IPS-18a (cell line): ENCODE measurements around the gene ATP1B2.
"Not testable (repeated sequence)": the region's sequence is repeated elsewhere in the genome, so short reads cannot be mapped to it uniquely, and the experiment has no call there.

ENCODE experiments used
- H3K27ac ChIP-seq: one replicate; pipeline ENCODE4 v1.5.1; 2013; ENCODE audit warnings: low read length
- H3K27me3 ChIP-seq: one replicate; pipeline ENCODE4 v1.6.1; 2013; ENCODE audit warnings: mild to moderate bottlenecking, low read length; ENCODE audit not compliant: control insufficient read depth, insufficient read depth
- H3K36me3 ChIP-seq: one replicate; pipeline ENCODE4 v1.6.1; 2013; ENCODE audit warnings: low read depth, low read length; ENCODE audit not compliant: control insufficient read depth
- H3K4me1 ChIP-seq: one replicate; pipeline ENCODE4 v1.6.1; 2013; ENCODE audit warnings: low read depth, low read length; ENCODE audit not compliant: control insufficient read depth
- H3K4me3 ChIP-seq: one replicate; pipeline ENCODE4 v1.5.1; 2013; ENCODE audit warnings: low read length
- H3K9ac ChIP-seq: one replicate; pipeline ENCODE4 v1.6.1; 2013; ENCODE audit warnings: mild to moderate bottlenecking, low read length, moderate library complexity
- H3K9me3 ChIP-seq: one replicate; pipeline ENCODE4 v1.6.1; 2013; ENCODE audit warnings: low read depth, low read length; ENCODE audit not compliant: control insufficient read depth

The ATP1B2 gene

GRCh38 chr17:7625749-7626148, 25.0 kb upstream of the ATP1B2 start:
- not testable (repeated sequence) for H3K4me1 ChIP-seq, H3K36me3 ChIP-seq, H3K9me3 ChIP-seq, H3K27me3 ChIP-seq, H3K27ac ChIP-seq, H3K9ac ChIP-seq, H3K4me3 ChIP-seq

- peak overlapping the region; percentile 89 for H3K4me3 ChIP-seq
- H3K27me3 ChIP-seq: no peaks in the 10 kb centered on the region
- peak overlapping the region; percentile 89 for H3K9ac ChIP-seq
- H3K27ac ChIP-seq: no peak overlapping the region
- H3K36me3 ChIP-seq: no peaks in the 10 kb centered on the region
- peaks cover 8% of the 10 kb centered on the region for H3K4me1 ChIP-seq
- H3K9me3 ChIP-seq: no peaks in the 10 kb centered on the region
Measured at GRCh38 chr17:7626307-7626706, 24.4 kb upstream of the ATP1B2 start.

GRCh38 chr17:7626956-7627249, 23.8 kb upstream of the ATP1B2 start:
- Histone ChIP-seq H3K4me3 (peak overlapping the region; percentile 89), H3K27ac (peak overlapping the region; percentile 87), H3K4me1 (peaks cover 8% of the 10 kb centered on the region), H3K9ac (peak overlapping the region; percentile 89), H3K27me3 (no peaks in the 10 kb centered on the region), H3K9me3 (no peaks in the 10 kb centered on the region), H3K36me3 (no peaks in the 10 kb centered on the region)

GRCh38 chr17:7627250-7628121, 23.2 kb upstream of the ATP1B2 start, which contains the start of gene SAT2:
SAT2 (minus strand) TSS chr17:7627821; CDS start chr17:7627635, 186 bp downstream.
- no peaks in the 10 kb centered on the region for H3K27me3 ChIP-seq
- H3K4me3 ChIP-seq: peak within 1 kb of the TSS; percentile 89
- H3K27ac ChIP-seq: peak within 1 kb of the TSS; percentile 87
- H3K9me3 ChIP-seq: no peaks in the 10 kb centered on the region
- H3K9ac ChIP-seq: peak within 1 kb of the TSS; percentile 89
- peaks cover 8% of the 10 kb centered on the region for H3K4me1 ChIP-seq
- H3K36me3 ChIP-seq: no peaks in the 10 kb centered on the region

- H3K27me3 ChIP-seq: no peaks in the 10 kb centered on the region
- peaks cover 8% of the 10 kb centered on the region for H3K4me1 ChIP-seq
- H3K9me3 ChIP-seq: no peaks in the 10 kb centered on the region
- H3K4me3 ChIP-seq: no peak within 1 kb of the TSS
- no peak within 1 kb of the TSS for H3K27ac ChIP-seq
- no peak within 1 kb of the TSS for H3K9ac ChIP-seq
- no peaks in the 10 kb centered on the region for H3K36me3 ChIP-seq
Measured at GRCh38 chr17:7629939-7630571, 20.7 kb upstream of the ATP1B2 start, which contains the start of gene SHBG. SHBG (plus strand) TSS chr17:7630135; CDS start chr17:7630173, 38 bp downstream.

- H3K27ac ChIP-seq: no peak overlapping the region
- H3K4me1 ChIP-seq: peaks cover 11% of the 10 kb centered on the region
- no peaks in the 10 kb centered on the region for H3K27me3 ChIP-seq
- H3K4me3 ChIP-seq: no peak overlapping the region
- H3K9ac ChIP-seq: no peak overlapping the region
- no peaks in the 10 kb centered on the region for H3K9me3 ChIP-seq
- H3K36me3 ChIP-seq: no peaks in the 10 kb centered on the region
Measured at GRCh38 chr17:7631398-7632380, 19.0 kb upstream of the ATP1B2 start.

- Histone ChIP-seq H3K4me3 (no peak overlapping the region), H3K36me3 (no peaks in the 10 kb centered on the region), H3K9me3 (no peaks in the 10 kb centered on the region), H3K4me1 (peaks cover 8% of the 10 kb centered on the region), H3K9ac (no peak overlapping the region), H3K27me3 (no peaks in the 10 kb centered on the region), H3K27ac (no peak overlapping the region)
Measured at GRCh38 chr17:7632492-7632894, 18.2 kb upstream of the ATP1B2 start.

- no peaks in the 10 kb centered on the region for H3K27me3 ChIP-seq
- H3K4me3 ChIP-seq: no peak overlapping the region
- H3K9ac ChIP-seq: no peak overlapping the region
- peaks cover 8% of the 10 kb centered on the region for H3K4me1 ChIP-seq
- no peak overlapping the region for H3K27ac ChIP-seq
- no peaks in the 10 kb centered on the region for H3K9me3 ChIP-seq
- H3K36me3 ChIP-seq: no peaks in the 10 kb centered on the region
Measured at GRCh38 chr17:7633093-7633492, 17.6 kb upstream of the ATP1B2 start.

GRCh38 chr17:7634384-7634783, 16.3 kb upstream of the ATP1B2 start:
- Histone ChIP-seq H3K27me3 (no peaks in the 10 kb centered on the region), H3K36me3 (no peaks in the 10 kb centered on the region)

GRCh38 chr17:7636163-7636562, 14.6 kb upstream of the ATP1B2 start:
- H3K9ac ChIP-seq: no peak overlapping the region
- H3K4me1 ChIP-seq: peaks cover 8% of the 10 kb centered on the region
- H3K36me3 ChIP-seq: no peaks in the 10 kb centered on the region
- H3K4me3 ChIP-seq: no peak overlapping the region
- no peaks in the 10 kb centered on the region for H3K9me3 ChIP-seq
- H3K27me3 ChIP-seq: no peaks in the 10 kb centered on the region
- H3K27ac ChIP-seq: no peak overlapping the region

More at GRCh38 chr17:7634384-7634783, 16.3 kb upstream of the ATP1B2 start:
- Histone ChIP-seq H3K4me1 (peaks cover 8% of the 10 kb centered on the region), H3K27ac (no peak overlapping the region), H3K9ac (no peak overlapping the region), H3K9me3 (no peaks in the 10 kb centered on the region), H3K4me3 (no peak overlapping the region)

- H3K27ac ChIP-seq: no peak overlapping the region
- H3K36me3 ChIP-seq: no peaks in the 10 kb centered on the region
- H3K4me3 ChIP-seq: no peak overlapping the region
- no peaks in the 10 kb centered on the region for H3K9me3 ChIP-seq
- H3K9ac ChIP-seq: no peak overlapping the region
- no peaks in the 10 kb centered on the region for H3K27me3 ChIP-seq
- H3K4me1 ChIP-seq: peaks cover 8% of the 10 kb centered on the region
Measured at GRCh38 chr17:7640783-7641182, 9.9 kb upstream of the ATP1B2 start.
